Measurements from ENCODE around the gene TUBA1B.

The TUBA1B gene

GRCh38 chr12:49133014-49133413, 1.8 kb upstream of the TUBA1B start:
- peak overlapping the region; percentile 11 for H3K4me2 ChIP-seq (ENCODE audit: low read length, poor library complexity, severe bottlenecking)
- H4K8ac ChIP-seq (ENCODE audit: low read length) = no peak overlapping the region
- H3K23ac ChIP-seq (ENCODE audit: low read length in 2 of 2) = no peak overlapping the region
- peaks cover 6% of the 10 kb centered on the region for H3K4me1 ChIP-seq (ENCODE audit: control insufficient read depth, insufficient read depth, low read depth, low read length)
- H3K14ac ChIP-seq (ENCODE audit: low read length in 2 of 2) = no peak overlapping the region
- no peak overlapping the region for H2AK5ac ChIP-seq (ENCODE audit: low read length, severe bottlenecking)
- H3K27ac ChIP-seq (ENCODE audit: low read length, poor library complexity, severe bottlenecking) = no peak overlapping the region
- peak overlapping the region; percentile 51 for H2AFZ ChIP-seq (ENCODE audit: low read depth, low read length)
- no peak overlapping the region for H2BK12ac ChIP-seq (ENCODE audit: low read length in 2 of 2)
- no peaks in the 10 kb centered on the region for H3K9me3 ChIP-seq (ENCODE audit: control insufficient read depth, low read length)
- H2BK5ac ChIP-seq (ENCODE audit: low read depth, low read length, poor library complexity, severe bottlenecking) = no peak overlapping the region
- no peaks in the 10 kb centered on the region for H3K27me3 ChIP-seq (ENCODE audit: control insufficient read depth in 1 of 2, insufficient read depth in 1 of 2, low read length in 2 of 2)
- H3K4ac ChIP-seq (ENCODE audit: low read depth in 1 of 2, low read length in 2 of 2) = no peak overlapping the region
- H3K36me3 ChIP-seq (ENCODE audit: control insufficient read depth in 1 of 2, insufficient read depth in 2 of 2, low read depth in 1 of 2, low read length in 2 of 2) = peaks cover 9 to 15% of the 10 kb centered on the region in 2 experiments
- H3K79me1 ChIP-seq (replicated peaks; ENCODE audit: low read length, poor library complexity, severe bottlenecking) = peaks cover 2% of the 10 kb centered on the region
- H3K4me3 ChIP-seq (ENCODE audit: insufficient read depth in 1 of 2, low read depth in 1 of 2, low read length in 2 of 2) = peak overlapping the region in 1 of 2 experiments; percentile 85
- WGBS = 100% methylated on average over 2 of the region's 5 CpGs
- H2BK15ac ChIP-seq (ENCODE audit: low read depth, poor library complexity, severe bottlenecking) = no peak overlapping the region
- H4K91ac ChIP-seq (ENCODE audit: low read length) = no peak overlapping the region
- no peak for DNase-seq
- no peak overlapping the region for H3K18ac ChIP-seq (ENCODE audit: low read depth in 1 of 2, low read length in 2 of 2)
- H2BK120ac ChIP-seq (ENCODE audit: low read depth, low read length) = no peak overlapping the region
- H3K9ac ChIP-seq (ENCODE audit: low read length) = peak overlapping the region; percentile 87

- Histone ChIP-seq H3K4me1 (ENCODE audit: control insufficient read depth, insufficient read depth, low read depth, low read length) (peaks cover 6% of the 10 kb centered on the region), H3K79me1 (replicated peaks; ENCODE audit: low read length, poor library complexity, severe bottlenecking) (peaks cover 3% of the 10 kb centered on the region), H2AK5ac (ENCODE audit: low read length, severe bottlenecking) (no peak overlapping the region), H3K9me3 (ENCODE audit: control insufficient read depth, low read length) (no peaks in the 10 kb centered on the region), H3K4me2 (ENCODE audit: low read length, poor library complexity, severe bottlenecking) (peak overlapping the region; percentile 62), H3K4ac (ENCODE audit: low read depth in 1 of 2, low read length in 2 of 2) (no peak overlapping the region), H4K8ac (ENCODE audit: low read length) (no peak overlapping the region), H2BK15ac (ENCODE audit: low read depth, poor library complexity, severe bottlenecking) (no peak overlapping the region), H3K4me3 (ENCODE audit: insufficient read depth in 1 of 2, low read depth in 1 of 2, low read length in 2 of 2) (peak overlapping the region in 1 of 2 experiments; percentile 85), H3K36me3 (ENCODE audit: control insufficient read depth in 1 of 2, insufficient read depth in 2 of 2, low read depth in 1 of 2, low read length in 2 of 2) (peaks cover 12 to 25% of the 10 kb centered on the region in 2 experiments), H3K18ac (ENCODE audit: low read depth in 1 of 2, low read length in 2 of 2) (no peak overlapping the region), H2BK5ac (ENCODE audit: low read depth, low read length, poor library complexity, severe bottlenecking) (no peak overlapping the region), H2BK120ac (ENCODE audit: low read depth, low read length) (no peak overlapping the region), H3K27ac (ENCODE audit: low read length, poor library complexity, severe bottlenecking) (peak overlapping the region; percentile 7), H3K23ac (ENCODE audit: low read length in 2 of 2) (no peak overlapping the region), H2BK12ac (ENCODE audit: low read length in 2 of 2) (no peak overlapping the region), H4K91ac (ENCODE audit: low read length) (no peak overlapping the region), H2AFZ (ENCODE audit: low read depth, low read length) (no peak overlapping the region), H3K27me3 (ENCODE audit: control insufficient read depth in 1 of 2, insufficient read depth in 1 of 2, low read length in 2 of 2) (no peaks in the 10 kb centered on the region), H3K14ac (ENCODE audit: low read length in 2 of 2) (no peak overlapping the region), H3K9ac (ENCODE audit: low read length) (peak overlapping the region; percentile 87)
- DNase-seq = peak; percentile 77
- WGBS = 27% methylated on average over 8 of the region's 9 CpGs
These were observed 783 bp upstream of the TUBA1B start for GRCh38 chr12:49131894-49132461.

- H3K27ac ChIP-seq (ENCODE audit: low read length, poor library complexity, severe bottlenecking) = peak overlapping the region; percentile 97
- no peak overlapping the region for H2AFZ ChIP-seq (ENCODE audit: low read depth, low read length)
- H2AK5ac ChIP-seq (ENCODE audit: low read length, severe bottlenecking) = peak overlapping the region; percentile 99
- peak; percentile 94 for DNase-seq
- H3K18ac ChIP-seq (ENCODE audit: low read depth in 1 of 2, low read length in 2 of 2) = peak overlapping the region; percentile 91 to 100
- H3K4ac ChIP-seq (ENCODE audit: low read depth in 1 of 2, low read length in 2 of 2) = peak overlapping the region; percentile 95 to 99
- peak overlapping the region in 1 of 2 experiments; percentile 86 for H3K23ac ChIP-seq (ENCODE audit: low read length in 2 of 2)
- H3K27me3 ChIP-seq (ENCODE audit: control insufficient read depth in 1 of 2, insufficient read depth in 1 of 2, low read length in 2 of 2) = no peaks in the 10 kb centered on the region
- H3K4me2 ChIP-seq (ENCODE audit: low read length, poor library complexity, severe bottlenecking) = peak overlapping the region; percentile 87
- H3K9ac ChIP-seq (ENCODE audit: low read length) = peak overlapping the region; percentile 95
- no peaks in the 10 kb centered on the region for H3K9me3 ChIP-seq (ENCODE audit: control insufficient read depth, low read length)
- H3K79me1 ChIP-seq (replicated peaks; ENCODE audit: low read length, poor library complexity, severe bottlenecking) = peaks cover 5% of the 10 kb centered on the region
- peak overlapping the region; percentile 98 for H4K91ac ChIP-seq (ENCODE audit: low read length)
- H4K8ac ChIP-seq (ENCODE audit: low read length) = peak overlapping the region; percentile 99
- peak overlapping the region; percentile 6 for H2BK15ac ChIP-seq (ENCODE audit: low read depth, poor library complexity, severe bottlenecking)
- H2BK120ac ChIP-seq (ENCODE audit: low read depth, low read length) = peak overlapping the region; percentile 87
- H2BK12ac ChIP-seq (ENCODE audit: low read length in 2 of 2) = peak overlapping the region in 1 of 2 experiments; percentile 49
- WGBS = under 1% methylated on average over 66 of the region's 66 CpGs
- peak overlapping the region; percentile 84 to 89 for H3K4me3 ChIP-seq (ENCODE audit: insufficient read depth in 1 of 2, low read depth in 1 of 2, low read length in 2 of 2)
- H3K36me3 ChIP-seq (ENCODE audit: control insufficient read depth in 1 of 2, insufficient read depth in 2 of 2, low read depth in 1 of 2, low read length in 2 of 2) = peaks cover 13 to 29% of the 10 kb centered on the region in 2 experiments
- peak overlapping the region; percentile 78 to 95 for H3K14ac ChIP-seq (ENCODE audit: low read length in 2 of 2)
- peaks cover 6% of the 10 kb centered on the region for H3K4me1 ChIP-seq (ENCODE audit: control insufficient read depth, insufficient read depth, low read depth, low read length)
- peak overlapping the region; percentile 81 for H2BK5ac ChIP-seq (ENCODE audit: low read depth, low read length, poor library complexity, severe bottlenecking)
These were observed 794 bp downstream of the TUBA1B start for GRCh38 chr12:49130151-49131050.
